Epithelial cell of proximal tubule (primary cell): ENCODE data around the gene NEUROD2. TPM values are rescaled to one million over a fixed set of nuclear protein-coding genes. Genes with fewer than 3 reads are reported as not detected.

Source experiments
- DNase-seq: peaks from one replicate; pipeline ENCODE4 v3.0.0-alpha.2; 2011; ENCODE audit warnings: low read depth
- H3K4me3 ChIP-seq: 2 replicates; pipeline ENCODE4 v1.5.1; 2011; ENCODE audit warnings: low read depth, mild to moderate bottlenecking, low read length
- CTCF ChIP-seq: conservative IDR thresholded peaks from 2 replicates; pipeline ENCODE4 v1.5.1; 2012; ENCODE audit warnings: low read depth, mild to moderate bottlenecking, low read length
- total RNA-seq: library from RNA; depleted of rRNA; stranded (reverse); fragments of >200 nt; gene quantifications from 2 replicates; pipeline ENCODE4 v1.2.3, GENCODE V29; 2015

NEUROD2 gene
- total RNA-seq, 1 donor from 2014 or later: not detected

GRCh38 chr17:39555368-39555767 is 52.4 kb downstream of the NEUROD2 start:
- no peak for TF ChIP-seq CTCF
- DNase-seq: no peak
- no peak overlapping the region for H3K4me3 ChIP-seq

Other genes starting within 250 kb of the NEUROD2 start
- gene FBXL20, start 206.3 kb downstream of the NEUROD2 start, total RNA-seq: 2.7 and 9.3 TPM in 2 replicates
- 14.6 and 20.5 TPM in 2 replicates for gene MED1, start 156.7 kb downstream of the NEUROD2 start, total RNA-seq
- 13.5 and 21.9 TPM in 2 replicates for gene CDK12, start 146.4 kb downstream of the NEUROD2 start, total RNA-seq
- gene PPP1R1B, start 19.0 kb upstream of the NEUROD2 start, total RNA-seq: not detected in 2 replicates
- gene STARD3, start 29.2 kb upstream of the NEUROD2 start, total RNA-seq: 34.0 and 40.7 TPM in 2 replicates
- 0.07 TPM in 1 of 2 replicates, not detected in the other for gene TCAP, start 57.4 kb upstream of the NEUROD2 start, total RNA-seq
- gene PNMT, start 60.5 kb upstream of the NEUROD2 start, total RNA-seq: not detected in 2 replicates
- 6.1 and 11.2 TPM in 2 replicates for gene PGAP3, start 80.1 kb upstream of the NEUROD2 start, total RNA-seq
- gene ERBB2, start 92.1 kb upstream of the NEUROD2 start, total RNA-seq: 29.4 and 53.3 TPM in 2 replicates
- 64.0 and 95.7 TPM in 2 replicates for gene MIEN1, start 122.6 kb upstream of the NEUROD2 start, total RNA-seq
- 20.1 and 42.0 TPM in 2 replicates for gene GRB7, start 130.0 kb upstream of the NEUROD2 start, total RNA-seq